WTC11 (cell line): ENCODE data around the gene STK31.

Experiments used
- CBFB ChIP-seq: sonication (generic); formaldehyde crosslinking; IDR thresholded peaks from 2 replicates; pipeline ENCODE4 v1.8.1; 2022; ENCODE audit warnings: mild to moderate bottlenecking, low read depth, missing genetic modification reagents
- MXD4 ChIP-seq: fragments of 250-450 bp; sonication (Bioruptor Pico); IDR thresholded peaks from 2 replicates; pipeline ENCODE4 v1.8.0; 2021; ENCODE audit warnings: mild to moderate bottlenecking, moderate library complexity, borderline replicate concordance
- TCF7 ChIP-seq: sonication (generic); formaldehyde crosslinking; IDR thresholded peaks from 2 replicates; pipeline ENCODE4 v1.8.0; 2022; ENCODE audit warnings: mild to moderate bottlenecking, low read depth, missing genetic modification reagents, moderate library complexity
- ZNF232 ChIP-seq: sonication (generic); formaldehyde crosslinking; IDR thresholded peaks from 2 replicates; pipeline ENCODE4 v1.8.0; 2022; ENCODE audit warnings: mild to moderate bottlenecking, missing genetic modification reagents
- TF ChIP-seq, protein P1 (sequence below): fragments of 250-450 bp; sonication (Bioruptor Pico); IDR thresholded peaks from 2 replicates; pipeline ENCODE4 v2.1.2; 2022; ENCODE audit warnings: mild to moderate bottlenecking, moderate library complexity
- TF ChIP-seq, protein P2 (sequence below): fragments of 200-600 bp; IDR thresholded peaks from 2 replicates; pipeline ENCODE4 v1.8.0; 2022; ENCODE audit warnings: antibody characterized with exemption

DNA sequence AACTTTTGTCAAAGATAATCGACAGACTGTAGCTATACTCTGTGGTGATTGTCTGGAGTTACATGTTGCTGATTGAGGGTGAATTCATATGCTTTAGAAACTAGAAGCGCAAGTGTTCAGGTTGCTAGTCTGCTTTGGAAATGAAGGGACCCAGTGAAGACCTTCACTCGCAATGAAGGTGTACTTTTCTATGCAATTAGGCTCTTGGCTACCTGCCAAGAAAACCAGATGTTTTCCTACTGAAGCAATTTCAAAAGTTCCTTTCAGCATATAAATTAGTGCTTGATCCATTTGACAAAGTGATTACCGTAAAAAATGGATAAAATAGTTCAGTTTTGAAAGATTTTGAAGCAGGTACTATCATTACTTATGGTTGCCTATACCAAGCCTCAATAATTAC, 10.0 kb upstream of the STK31 start:
- TF ChIP-seq, protein P1, sequence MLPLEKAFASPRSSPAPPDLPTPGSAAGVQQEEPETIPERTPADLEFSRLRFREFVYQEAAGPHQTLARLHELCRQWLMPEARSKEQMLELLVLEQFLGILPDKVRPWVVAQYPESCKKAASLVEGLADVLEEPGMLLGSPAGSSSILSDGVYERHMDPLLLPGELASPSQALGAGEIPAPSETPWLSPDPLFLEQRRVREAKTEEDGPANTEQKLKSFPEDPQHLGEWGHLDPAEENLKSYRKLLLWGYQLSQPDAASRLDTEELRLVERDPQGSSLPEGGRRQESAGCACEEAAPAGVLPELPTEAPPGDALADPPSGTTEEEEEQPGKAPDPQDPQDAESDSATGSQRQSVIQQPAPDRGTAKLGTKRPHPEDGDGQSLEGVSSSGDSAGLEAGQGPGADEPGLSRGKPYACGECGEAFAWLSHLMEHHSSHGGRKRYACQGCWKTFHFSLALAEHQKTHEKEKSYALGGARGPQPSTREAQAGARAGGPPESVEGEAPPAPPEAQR (CRISPR knock-in tag), result no peak
- TF ChIP-seq CBFB (CRISPR knock-in tag), result no peak
- no peak for TF ChIP-seq MXD4 (CRISPR knock-in tag)
- no peak for TF ChIP-seq TCF7
- no peak for TF ChIP-seq ZNF232 (CRISPR knock-in tag)
- TF ChIP-seq, protein P2, sequence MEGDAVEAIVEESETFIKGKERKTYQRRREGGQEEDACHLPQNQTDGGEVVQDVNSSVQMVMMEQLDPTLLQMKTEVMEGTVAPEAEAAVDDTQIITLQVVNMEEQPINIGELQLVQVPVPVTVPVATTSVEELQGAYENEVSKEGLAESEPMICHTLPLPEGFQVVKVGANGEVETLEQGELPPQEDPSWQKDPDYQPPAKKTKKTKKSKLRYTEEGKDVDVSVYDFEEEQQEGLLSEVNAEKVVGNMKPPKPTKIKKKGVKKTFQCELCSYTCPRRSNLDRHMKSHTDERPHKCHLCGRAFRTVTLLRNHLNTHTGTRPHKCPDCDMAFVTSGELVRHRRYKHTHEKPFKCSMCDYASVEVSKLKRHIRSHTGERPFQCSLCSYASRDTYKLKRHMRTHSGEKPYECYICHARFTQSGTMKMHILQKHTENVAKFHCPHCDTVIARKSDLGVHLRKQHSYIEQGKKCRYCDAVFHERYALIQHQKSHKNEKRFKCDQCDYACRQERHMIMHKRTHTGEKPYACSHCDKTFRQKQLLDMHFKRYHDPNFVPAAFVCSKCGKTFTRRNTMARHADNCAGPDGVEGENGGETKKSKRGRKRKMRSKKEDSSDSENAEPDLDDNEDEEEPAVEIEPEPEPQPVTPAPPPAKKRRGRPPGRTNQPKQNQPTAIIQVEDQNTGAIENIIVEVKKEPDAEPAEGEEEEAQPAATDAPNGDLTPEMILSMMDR, result no peak
